HG03095 (cell line): ENCODE data around the gene PPIE.
"Not testable (repeated sequence)": the region's sequence is repeated elsewhere in the genome, so short reads cannot be mapped to it uniquely, and the experiment has no call there.

ENCODE experiments used
- ATAC-seq: cut with Tn5 transposase; IDR thresholded peaks from one replicate; pipeline ENCODE4 v1.9.1; 2021; ENCODE audit warnings: moderate library complexity; ENCODE audit not compliant: unreplicated experiment

Gene PPIE

GRCh38 chr1:39757501-39757900 lies 18.8 kb downstream of the PPIE start:
- no peak for ATAC-seq

GRCh38 chr1:39758556-39759435 lies 20.1 kb downstream of the PPIE start:
- ATAC-seq: no peak

- ATAC-seq: no peak
Observed at GRCh38 chr1:39759436-39759726, 20.7 kb downstream of the PPIE start.

GRCh38 chr1:39760074-39761008 lies 21.7 kb downstream of the PPIE start:
- no peak for ATAC-seq

- ATAC-seq: no peak
Observed at GRCh38 chr1:39761016-39761415, 22.3 kb downstream of the PPIE start.

GRCh38 chr1:39761557-39762260 lies 23.0 kb downstream of the PPIE start:
- no peak for ATAC-seq

GRCh38 chr1:39762550-39763540 lies 24.2 kb downstream of the PPIE start:
- no peak for ATAC-seq

- ATAC-seq: not testable (repeated sequence)
Observed at GRCh38 chr1:39763619-39764374, 25.1 kb downstream of the PPIE start.

GRCh38 chr1:39764512-39764911 lies 25.8 kb downstream of the PPIE start:
- ATAC-seq: not testable (repeated sequence)

- ATAC-seq: not testable (repeated sequence)
Observed at GRCh38 chr1:39766466-39766865, 27.8 kb downstream of the PPIE start.

GRCh38 chr1:39769502-39769901 lies 30.8 kb downstream of the PPIE start:
- ATAC-seq: not testable (repeated sequence)

- ATAC-seq: not testable (repeated sequence)
Observed at GRCh38 chr1:39770100-39771021, 31.7 kb downstream of the PPIE start.

- ATAC-seq: not testable (repeated sequence)
Observed at GRCh38 chr1:39771022-39771532, 32.4 kb downstream of the PPIE start, which contains the start of gene OXCT2. Gene OXCT2 (minus strand): TSS chr1:39771348. CDS start chr1:39771255, 93 bp downstream.

- ATAC-seq: not testable (repeated sequence)
Observed at GRCh38 chr1:39773369-39773979, 34.8 kb downstream of the PPIE start.

GRCh38 chr1:39775141-39775540 lies 36.5 kb downstream of the PPIE start:
- ATAC-seq: not testable (repeated sequence)

GRCh38 chr1:39775676-39776399 lies 37.2 kb downstream of the PPIE start:
- ATAC-seq: not testable (repeated sequence)

- ATAC-seq: no peak
Observed at GRCh38 chr1:39776400-39776713, 37.7 kb downstream of the PPIE start.
